ENCODE data around the gene DAP. TPM values are rescaled to one million over a fixed set of nuclear protein-coding genes. Genes with fewer than 3 reads are reported as not detected.

Gene DAP
- total RNA-seq, 1 donor from 2014 or later, result 79.8 TPM

- TF ChIP-seq, protein P1, sequence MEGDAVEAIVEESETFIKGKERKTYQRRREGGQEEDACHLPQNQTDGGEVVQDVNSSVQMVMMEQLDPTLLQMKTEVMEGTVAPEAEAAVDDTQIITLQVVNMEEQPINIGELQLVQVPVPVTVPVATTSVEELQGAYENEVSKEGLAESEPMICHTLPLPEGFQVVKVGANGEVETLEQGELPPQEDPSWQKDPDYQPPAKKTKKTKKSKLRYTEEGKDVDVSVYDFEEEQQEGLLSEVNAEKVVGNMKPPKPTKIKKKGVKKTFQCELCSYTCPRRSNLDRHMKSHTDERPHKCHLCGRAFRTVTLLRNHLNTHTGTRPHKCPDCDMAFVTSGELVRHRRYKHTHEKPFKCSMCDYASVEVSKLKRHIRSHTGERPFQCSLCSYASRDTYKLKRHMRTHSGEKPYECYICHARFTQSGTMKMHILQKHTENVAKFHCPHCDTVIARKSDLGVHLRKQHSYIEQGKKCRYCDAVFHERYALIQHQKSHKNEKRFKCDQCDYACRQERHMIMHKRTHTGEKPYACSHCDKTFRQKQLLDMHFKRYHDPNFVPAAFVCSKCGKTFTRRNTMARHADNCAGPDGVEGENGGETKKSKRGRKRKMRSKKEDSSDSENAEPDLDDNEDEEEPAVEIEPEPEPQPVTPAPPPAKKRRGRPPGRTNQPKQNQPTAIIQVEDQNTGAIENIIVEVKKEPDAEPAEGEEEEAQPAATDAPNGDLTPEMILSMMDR (IDR thresholded peaks at IDR 0.05; ENCODE audit: unreplicated experiment), result no peak
- Mint-ChIP-seq H3K27ac (no peak overlapping the region), H3K4me1 (no peaks in the 10 kb centered on the region), H3K9me3 (peaks cover 40% of the 10 kb centered on the region), H3K27me3 (ENCODE audit: low read depth) (no peaks in the 10 kb centered on the region), H3K4me3 (no peak overlapping the region), H3K36me3 (peaks cover 71% of the 10 kb centered on the region)
- DNase-seq (ENCODE audit: low spot score in 2 of 2, unreplicated experiment in 2 of 2), result no peak
These were observed 17.1 kb downstream of the DAP start for GRCh38 chr5:10743951-10744350.

GRCh38 chr5:10743526-10743925 lies 17.5 kb downstream of the DAP start:
- TF ChIP-seq, protein P1 (IDR thresholded peaks at IDR 0.05; ENCODE audit: unreplicated experiment), result no peak
- Mint-ChIP-seq H3K9me3 (peaks cover 43% of the 10 kb centered on the region), H3K4me1 (no peaks in the 10 kb centered on the region)

DNA sequence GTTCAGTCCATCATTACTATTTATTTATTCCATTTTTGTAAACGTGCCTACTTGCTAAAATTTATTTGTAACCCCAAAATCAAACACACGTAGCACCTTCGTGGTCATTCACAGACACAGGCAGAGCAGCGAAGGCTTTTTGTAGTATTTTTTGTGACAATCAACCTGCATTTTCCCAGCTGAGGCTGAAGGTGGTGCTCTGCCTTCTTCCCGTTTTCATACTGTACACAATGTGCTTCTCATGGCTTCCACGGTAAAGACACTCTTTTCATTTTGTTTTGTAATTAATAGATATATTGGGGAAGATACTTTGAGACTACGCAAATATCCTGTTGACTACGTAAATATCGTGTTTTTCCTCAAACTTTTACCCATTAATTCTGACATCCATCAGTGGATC lies 19.4 kb downstream of the DAP start:
- DNase-seq (ENCODE audit: low spot score in 2 of 2, unreplicated experiment in 2 of 2), result no peak
- H3K4me3 Mint-ChIP-seq, result no peak overlapping the region
- H3K36me3 Mint-ChIP-seq, result peaks cover 76% of the 10 kb centered on the region
- no peaks in the 10 kb centered on the region for H3K27me3 Mint-ChIP-seq (ENCODE audit: low read depth)
- no peaks in the 10 kb centered on the region for H3K4me1 Mint-ChIP-seq
- TF ChIP-seq, protein P1 (IDR thresholded peaks at IDR 0.05; ENCODE audit: unreplicated experiment), result no peak
- no peak overlapping the region for H3K27ac Mint-ChIP-seq
- H3K9me3 Mint-ChIP-seq, result peaks cover 49% of the 10 kb centered on the region

More at GRCh38 chr5:10743526-10743925, 17.5 kb downstream of the DAP start:
- Mint-ChIP-seq H3K27me3 (ENCODE audit: low read depth) (no peaks in the 10 kb centered on the region), H3K36me3 (peaks cover 73% of the 10 kb centered on the region), H3K4me3 (no peak overlapping the region), H3K27ac (no peak overlapping the region)
- no peak for DNase-seq (ENCODE audit: low spot score in 2 of 2, unreplicated experiment in 2 of 2)

DNA sequence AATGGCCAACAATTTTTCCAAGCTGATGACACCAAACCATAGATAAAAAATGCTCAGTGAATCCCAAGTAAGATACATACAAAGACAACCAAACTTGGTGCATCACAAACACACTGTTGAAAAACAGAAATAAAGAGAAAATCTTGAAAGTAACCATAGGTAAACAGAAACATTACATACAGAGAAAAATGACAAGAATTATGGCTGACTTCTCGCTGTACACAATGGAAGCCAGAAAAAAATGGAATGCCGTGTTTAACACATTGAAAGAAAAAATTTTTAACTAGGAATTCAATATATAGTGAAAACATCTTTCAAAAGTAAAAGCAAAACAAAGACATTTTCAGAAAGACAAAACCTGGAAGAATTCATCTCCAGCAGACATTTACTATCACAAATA lies 20.6 kb downstream of the DAP start:
- peaks cover 70% of the 10 kb centered on the region for H3K36me3 Mint-ChIP-seq
- no peak overlapping the region for H3K27ac Mint-ChIP-seq

GRCh38 chr5:10737880-10738279 lies 23.2 kb downstream of the DAP start:
- Mint-ChIP-seq H3K4me3 (no peak overlapping the region), H3K9me3 (peaks cover 41% of the 10 kb centered on the region), H3K36me3 (peaks cover 56% of the 10 kb centered on the region), H3K27ac (no peak overlapping the region), H3K4me1 (peaks cover 20% of the 10 kb centered on the region), H3K27me3 (ENCODE audit: low read depth) (no peaks in the 10 kb centered on the region)
- TF ChIP-seq, protein P1 (IDR thresholded peaks at IDR 0.05; ENCODE audit: unreplicated experiment), result no peak
- DNase-seq (ENCODE audit: low spot score in 2 of 2, unreplicated experiment in 2 of 2), result no peak

More for the DNA sequence above, 20.6 kb downstream of the DAP start:
- peaks cover 49% of the 10 kb centered on the region for H3K9me3 Mint-ChIP-seq
- TF ChIP-seq, protein P1 (IDR thresholded peaks at IDR 0.05; ENCODE audit: unreplicated experiment), result no peak
- no peaks in the 10 kb centered on the region for H3K4me1 Mint-ChIP-seq
- H3K27me3 Mint-ChIP-seq (ENCODE audit: low read depth), result no peaks in the 10 kb centered on the region
- no peak for DNase-seq (ENCODE audit: low spot score in 2 of 2, unreplicated experiment in 2 of 2)
- no peak overlapping the region for H3K4me3 Mint-ChIP-seq

- H3K36me3 Mint-ChIP-seq, result peaks cover 51% of the 10 kb centered on the region
- no peak overlapping the region for H3K27ac Mint-ChIP-seq
- H3K4me1 Mint-ChIP-seq, result peaks cover 20% of the 10 kb centered on the region
These were observed 24.2 kb downstream of the DAP start for GRCh38 chr5:10736808-10737207.

More at GRCh38 chr5:10736808-10737207, 24.2 kb downstream of the DAP start:
- Mint-ChIP-seq H3K9me3 (peaks cover 32% of the 10 kb centered on the region), H3K4me3 (no peak overlapping the region), H3K27me3 (ENCODE audit: low read depth) (no peaks in the 10 kb centered on the region)
- TF ChIP-seq, protein P1 (IDR thresholded peaks at IDR 0.05; ENCODE audit: unreplicated experiment), result no peak
- no peak for DNase-seq (ENCODE audit: low spot score in 2 of 2, unreplicated experiment in 2 of 2)
